SK-N-SH (cell line): ENCODE measurements around the gene FBF1.

ENCODE experiments used
- ELF1 ChIP-seq: IDR thresholded peaks from 2 replicates; pipeline ENCODE4 v1.4.0; 2012
- RFX5 ChIP-seq: IDR thresholded peaks from 2 replicates; pipeline ENCODE4 v1.6.1; 2012; ENCODE audit warnings: mild to moderate bottlenecking, improper control_type of control experiment, low read length
- TF ChIP-seq, protein P1 (sequence below): fragments of 200-600 bp; sonication (generic); IDR thresholded peaks from 2 replicates; pipeline ENCODE4 v1.6.1; 2017; ENCODE audit warnings: antibody characterized with exemption, mild to moderate bottlenecking, moderate library complexity
- TF ChIP-seq, protein P2 (sequence below): IDR thresholded peaks from 2 replicates; pipeline ENCODE4 v1.4.0; 2012; ENCODE audit warnings: low read depth

GRCh38 chr17:75965468-75965867 lies 24.6 kb upstream of the FBF1 start:
- TF ChIP-seq, protein P1, sequence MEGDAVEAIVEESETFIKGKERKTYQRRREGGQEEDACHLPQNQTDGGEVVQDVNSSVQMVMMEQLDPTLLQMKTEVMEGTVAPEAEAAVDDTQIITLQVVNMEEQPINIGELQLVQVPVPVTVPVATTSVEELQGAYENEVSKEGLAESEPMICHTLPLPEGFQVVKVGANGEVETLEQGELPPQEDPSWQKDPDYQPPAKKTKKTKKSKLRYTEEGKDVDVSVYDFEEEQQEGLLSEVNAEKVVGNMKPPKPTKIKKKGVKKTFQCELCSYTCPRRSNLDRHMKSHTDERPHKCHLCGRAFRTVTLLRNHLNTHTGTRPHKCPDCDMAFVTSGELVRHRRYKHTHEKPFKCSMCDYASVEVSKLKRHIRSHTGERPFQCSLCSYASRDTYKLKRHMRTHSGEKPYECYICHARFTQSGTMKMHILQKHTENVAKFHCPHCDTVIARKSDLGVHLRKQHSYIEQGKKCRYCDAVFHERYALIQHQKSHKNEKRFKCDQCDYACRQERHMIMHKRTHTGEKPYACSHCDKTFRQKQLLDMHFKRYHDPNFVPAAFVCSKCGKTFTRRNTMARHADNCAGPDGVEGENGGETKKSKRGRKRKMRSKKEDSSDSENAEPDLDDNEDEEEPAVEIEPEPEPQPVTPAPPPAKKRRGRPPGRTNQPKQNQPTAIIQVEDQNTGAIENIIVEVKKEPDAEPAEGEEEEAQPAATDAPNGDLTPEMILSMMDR = no peak
- TF ChIP-seq ELF1 = no peak
- no peak for TF ChIP-seq RFX5
- TF ChIP-seq, protein P2, sequence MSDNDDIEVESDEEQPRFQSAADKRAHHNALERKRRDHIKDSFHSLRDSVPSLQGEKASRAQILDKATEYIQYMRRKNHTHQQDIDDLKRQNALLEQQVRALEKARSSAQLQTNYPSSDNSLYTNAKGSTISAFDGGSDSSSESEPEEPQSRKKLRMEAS = no peak
